CD4-positive, alpha-beta T cell treated with Interleukin-4 for 4 hours (primary cell): ENCODE results near the gene ARSD.
"Not testable (repeated sequence)": the region's sequence is repeated elsewhere in the genome, so short reads cannot be mapped to it uniquely, and the experiment has no call there.

Experiments
- DNase-seq: peaks from one replicate; pipeline ENCODE4 v3.0.0-alpha.2; 2020

The ARSD gene

DNA sequence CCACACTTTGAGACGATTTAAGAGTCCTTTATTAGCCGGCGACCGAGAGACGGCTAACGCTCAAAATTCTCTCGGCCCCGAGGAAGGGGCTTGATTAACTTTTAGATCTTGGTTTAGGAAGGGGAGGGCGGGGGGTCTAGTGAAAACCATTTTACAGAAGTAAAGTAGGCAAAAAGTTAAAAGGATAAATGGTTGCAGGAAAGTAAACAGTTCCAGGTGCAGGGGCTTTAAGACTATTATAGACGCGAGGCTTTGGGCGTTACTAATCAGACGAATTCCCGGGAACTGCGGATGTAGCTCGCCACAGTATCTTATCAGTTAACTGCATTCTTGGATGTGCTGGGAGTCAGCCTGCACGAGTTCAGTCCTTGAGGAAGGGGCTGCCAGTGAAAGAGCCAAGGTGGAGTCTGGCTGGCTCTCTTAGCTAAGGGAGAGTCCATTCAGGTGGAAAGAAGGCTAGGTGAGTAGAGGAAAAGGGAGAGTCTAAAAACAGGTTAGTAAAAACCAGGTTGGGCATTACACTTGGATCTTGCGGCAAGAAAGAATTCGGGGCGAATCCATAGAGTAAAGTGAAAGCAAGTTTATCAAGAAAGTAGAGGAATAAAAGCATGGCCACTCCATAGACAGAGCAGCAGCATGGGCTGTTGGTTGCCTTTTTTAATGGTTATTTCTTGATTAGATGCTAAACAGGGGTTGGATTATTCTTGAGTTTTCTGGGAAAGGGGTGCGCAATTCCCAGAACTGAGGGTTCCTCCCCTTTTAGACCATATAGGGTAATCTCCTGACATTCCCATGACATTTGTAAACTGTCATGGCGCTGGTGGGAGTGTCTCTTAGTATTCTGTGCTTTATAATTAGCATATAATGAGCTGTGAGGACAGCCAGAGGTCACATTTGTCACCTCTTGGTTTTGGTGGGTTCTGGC is 38.3 kb downstream of the ARSD start:
- DNase-seq, result not testable (repeated sequence)

DNA sequence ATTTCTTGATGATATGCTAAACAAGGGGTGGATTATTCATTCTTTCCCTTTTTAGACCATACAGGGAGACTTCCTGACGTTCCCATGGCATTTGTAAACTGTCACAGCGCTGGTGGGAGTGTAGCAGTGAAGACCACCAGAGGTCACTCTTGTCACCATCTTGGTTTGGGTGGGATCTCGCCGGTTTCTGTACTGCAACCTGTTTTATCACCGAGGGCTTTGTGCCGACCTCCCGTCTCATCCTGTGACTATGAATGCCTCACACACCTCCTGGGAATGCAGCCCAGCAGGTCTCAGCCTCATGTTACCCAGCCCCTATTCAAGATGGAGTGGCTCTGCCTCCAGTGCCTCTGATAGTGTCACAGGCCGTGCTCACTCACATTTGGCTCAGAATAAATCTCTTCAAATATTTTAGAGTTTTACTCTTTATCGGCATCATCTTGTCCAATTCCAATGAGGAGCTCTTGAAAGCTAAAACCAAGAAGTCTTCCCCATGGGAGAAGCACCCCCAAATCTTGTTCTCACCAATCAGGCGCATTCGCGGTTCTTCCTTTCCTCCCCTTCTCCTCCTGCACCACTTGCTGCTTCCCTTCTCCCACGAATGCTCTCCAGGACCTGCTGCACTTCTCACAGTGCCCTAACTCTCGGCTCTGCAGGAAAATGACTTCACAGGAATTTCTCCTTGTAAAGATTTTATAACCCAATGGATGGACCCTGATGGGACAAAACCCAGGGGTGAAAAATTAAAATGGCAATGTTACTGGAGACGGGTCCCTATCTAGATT is 39.2 kb downstream of the ARSD start:
- not testable (repeated sequence) for DNase-seq

- no peak for DNase-seq
These were observed 40.0 kb downstream of the ARSD start for GRCh38 chrX:2889045-2889605.

GRCh38 chrX:2888309-2888708 is 40.8 kb downstream of the ARSD start:
- no peak for DNase-seq

GRCh38 chrX:2883770-2884169 is 45.4 kb downstream of the ARSD start:
- DNase-seq, result no peak

GRCh38 chrX:2879670-2880069 is 49.5 kb downstream of the ARSD start:
- no peak for DNase-seq

DNA sequence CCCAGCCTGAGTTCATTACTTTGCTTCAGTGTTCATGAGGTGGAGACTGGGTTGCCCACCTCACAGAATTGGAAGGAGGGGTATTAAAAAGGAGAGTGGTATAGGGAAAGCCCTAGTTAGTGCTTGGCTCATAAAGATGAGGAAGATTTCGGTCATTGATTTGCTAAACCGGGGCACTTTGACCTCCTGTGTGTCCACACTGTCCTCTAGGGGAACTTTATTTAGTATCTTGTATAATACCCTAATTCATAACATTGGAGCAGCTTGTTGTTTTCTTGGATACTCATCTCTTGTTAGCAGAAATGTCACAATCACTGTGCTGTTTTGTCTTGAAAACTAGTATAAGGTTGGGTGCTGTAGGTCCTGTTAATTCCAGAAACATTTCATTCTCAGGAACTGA is 50.6 kb downstream of the ARSD start:
- DNase-seq, result no peak

DNA sequence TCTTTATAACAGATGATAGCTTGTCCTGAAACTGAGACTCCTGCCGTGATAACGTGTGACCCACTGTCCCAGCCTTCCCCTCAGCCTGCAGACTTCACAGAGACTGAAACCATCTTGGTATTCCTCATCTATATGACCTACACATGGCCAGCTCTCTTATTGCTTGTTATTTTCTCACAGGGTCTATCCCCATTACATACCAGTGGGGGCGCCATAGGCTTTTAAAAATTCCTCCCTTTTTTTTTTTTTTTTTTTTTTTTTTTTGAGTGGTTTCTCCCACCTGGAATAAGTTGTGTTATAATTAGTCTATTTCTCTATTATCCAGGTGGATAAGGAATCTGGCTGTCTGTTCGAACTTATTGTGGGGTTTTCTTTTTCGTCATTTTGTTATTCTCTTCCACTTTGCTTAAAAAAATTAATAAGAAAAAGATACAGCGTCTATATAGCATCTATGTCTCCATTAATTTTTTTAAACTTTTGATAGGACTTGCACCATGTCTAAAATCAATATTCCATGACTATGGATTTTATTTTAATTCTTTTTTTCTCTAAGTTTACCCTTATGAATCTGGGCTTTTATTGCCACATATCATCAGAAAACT is 53.2 kb downstream of the ARSD start:
- no peak for DNase-seq

DNA sequence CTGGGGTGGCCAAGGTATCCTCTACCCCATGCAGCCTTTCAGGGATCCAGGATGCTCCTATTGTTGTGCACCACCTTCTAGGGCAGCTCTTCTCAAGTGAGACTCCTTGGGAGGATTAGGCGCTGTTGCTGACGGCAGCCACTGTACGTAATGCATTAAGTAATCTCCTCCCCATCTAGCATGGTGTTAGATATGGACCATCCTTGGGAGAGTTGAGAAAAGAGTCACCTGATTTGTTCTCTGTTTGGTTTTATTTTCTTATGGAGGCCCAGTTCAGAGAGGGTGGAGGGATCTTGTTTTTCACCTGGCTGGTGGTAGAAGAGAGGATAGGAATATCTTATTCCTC is 54.0 kb downstream of the ARSD start:
- DNase-seq, result no peak

- no peak for DNase-seq
These were observed 54.7 kb downstream of the ARSD start for GRCh38 chrX:2874222-2875135.

DNA sequence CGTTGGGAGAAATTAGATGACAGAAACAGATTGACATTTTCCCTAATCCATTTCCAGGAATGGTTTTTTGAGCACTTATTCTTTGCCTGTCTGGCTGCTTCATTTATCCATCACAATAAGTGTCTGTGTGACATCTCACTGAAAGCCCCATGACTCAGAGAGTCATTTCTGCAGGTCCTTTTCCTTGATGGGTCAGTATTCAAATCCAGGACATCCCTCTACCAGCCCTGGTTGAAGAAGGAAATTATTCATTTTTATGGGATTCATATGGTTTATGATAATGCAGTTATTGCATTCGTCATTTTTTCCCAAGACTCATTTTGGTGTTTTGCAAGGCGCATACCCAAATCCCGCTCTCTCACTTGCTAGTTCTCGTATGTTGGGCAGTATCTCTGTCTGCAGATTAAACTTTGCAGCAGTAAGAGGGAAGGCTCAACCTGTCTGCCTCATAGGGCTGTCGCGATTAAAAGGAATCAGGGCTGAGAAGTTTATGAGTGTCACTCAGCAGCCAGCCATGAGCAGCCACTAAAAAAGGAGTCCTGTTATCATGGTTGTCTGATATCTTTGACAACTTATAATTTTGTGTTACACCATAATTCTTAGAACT is 56.4 kb downstream of the ARSD start:
- no peak for DNase-seq

DNA sequence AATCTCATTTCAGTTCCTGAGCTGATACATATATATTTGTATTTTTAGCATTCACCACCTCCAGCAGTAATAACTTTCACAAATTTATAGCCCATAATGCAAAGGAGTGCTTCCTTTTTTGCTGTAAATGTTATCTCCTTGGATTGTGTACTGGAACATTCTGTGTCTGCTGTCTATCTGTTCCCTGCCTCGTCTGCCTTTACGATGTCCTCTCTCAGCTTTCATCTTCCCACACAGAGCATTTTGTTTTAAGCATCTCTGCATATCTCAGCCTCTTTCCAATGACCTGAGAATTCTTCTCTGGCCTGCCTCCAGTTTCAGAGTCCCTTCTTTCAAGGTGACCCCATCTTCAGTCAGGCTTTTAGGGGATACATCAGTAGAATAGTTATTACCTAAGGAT is 57.3 kb downstream of the ARSD start:
- DNase-seq, result no peak

DNA sequence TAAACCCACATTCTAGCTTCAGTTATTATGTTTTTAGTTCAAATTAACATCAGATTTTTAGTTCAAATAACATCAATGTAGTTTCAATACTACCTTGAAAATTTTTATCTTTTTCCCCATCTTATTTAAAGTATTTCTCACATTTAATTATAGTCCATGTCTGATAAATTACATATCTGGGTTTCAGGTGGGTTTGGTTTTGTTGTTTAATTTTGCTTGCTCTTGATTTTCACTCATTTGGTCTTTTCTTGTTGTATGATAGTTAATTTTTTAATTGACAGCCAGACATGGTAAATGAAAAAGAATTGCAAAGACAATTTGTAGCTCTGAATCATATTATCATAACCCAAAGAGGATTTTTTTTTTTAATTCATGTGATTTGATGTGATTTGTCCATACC is 58.5 kb downstream of the ARSD start:
- DNase-seq, result no peak

DNA sequence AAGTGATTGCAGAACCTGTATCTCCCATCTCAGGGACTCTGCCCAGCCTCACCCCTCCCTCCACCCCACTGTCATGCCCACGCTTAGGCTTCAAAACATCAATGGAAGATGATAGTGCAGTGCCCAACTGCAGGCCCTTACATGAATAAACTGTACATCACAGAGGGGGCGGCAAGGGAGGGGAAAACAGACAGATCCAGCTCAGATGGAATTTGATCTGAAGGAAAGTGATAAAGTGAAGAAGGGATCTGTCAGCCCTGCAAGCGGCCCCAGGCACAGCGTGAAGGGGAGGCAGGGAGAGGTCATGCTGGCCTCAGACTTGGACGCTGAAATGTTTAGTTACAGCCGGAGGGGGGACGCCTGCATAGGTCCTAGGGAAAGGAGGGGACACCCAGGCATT is 61.9 kb downstream of the ARSD start:
- no peak for DNase-seq

DNA sequence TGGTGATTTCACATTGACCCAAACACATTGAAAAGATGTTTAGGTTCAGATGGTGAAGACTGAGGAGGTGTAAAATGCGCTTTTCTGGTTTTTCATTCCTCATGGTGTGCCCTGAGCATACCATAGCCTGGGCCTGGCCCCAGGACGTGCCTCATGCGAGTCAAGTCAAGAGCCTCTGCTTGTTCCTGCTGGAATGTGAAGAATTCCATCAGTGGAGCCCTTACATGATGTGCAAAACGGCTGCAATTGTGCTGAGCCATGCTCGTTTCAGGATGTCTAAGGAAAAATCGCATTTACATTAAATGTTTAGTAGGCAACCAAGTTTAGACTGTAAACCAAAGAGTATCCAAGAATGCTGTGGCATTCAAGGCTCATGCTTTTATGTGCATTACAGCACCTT is 65.5 kb downstream of the ARSD start:
- DNase-seq, result no peak

DNA sequence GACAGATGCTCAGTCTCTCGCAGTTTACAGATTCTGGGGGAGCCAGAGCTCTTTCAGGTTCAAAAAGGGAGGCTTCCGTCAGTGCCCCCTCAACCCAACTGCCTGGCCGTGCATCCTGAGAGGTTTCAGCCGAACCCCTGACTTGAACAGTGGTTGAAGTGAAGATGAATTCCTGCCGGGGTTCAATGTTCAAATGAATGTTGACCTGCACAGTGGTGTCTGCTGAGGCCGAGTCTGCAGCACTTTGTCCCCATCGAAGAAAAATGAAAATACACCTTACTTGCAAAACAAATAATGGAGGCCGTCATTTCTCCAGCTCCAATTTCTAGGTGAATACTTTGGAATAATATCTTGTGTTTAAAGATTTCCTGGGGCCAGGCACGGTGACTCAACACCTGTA is 66.7 kb downstream of the ARSD start:
- no peak for DNase-seq

GRCh38 chrX:2859197-2859797 is 69.8 kb downstream of the ARSD start:
- no peak for DNase-seq

DNA sequence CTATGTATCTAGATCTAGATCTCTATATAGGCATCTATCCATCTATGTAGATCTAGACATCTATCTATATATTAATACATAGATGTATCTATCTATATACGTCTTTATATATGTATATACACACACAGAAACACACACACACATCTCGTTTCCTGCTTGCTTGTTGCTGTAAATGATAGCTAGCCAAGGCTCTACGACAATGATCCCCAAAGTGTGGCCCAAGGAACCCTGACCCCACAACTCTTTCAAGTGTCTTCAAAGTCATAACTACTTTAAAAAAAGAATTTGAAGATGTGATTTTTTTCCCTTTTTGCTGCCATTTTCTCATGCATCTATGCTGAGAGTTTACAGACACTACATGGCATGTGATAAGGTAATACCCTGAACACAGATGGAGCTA is 71.6 kb downstream of the ARSD start:
- DNase-seq, result no peak

DNA sequence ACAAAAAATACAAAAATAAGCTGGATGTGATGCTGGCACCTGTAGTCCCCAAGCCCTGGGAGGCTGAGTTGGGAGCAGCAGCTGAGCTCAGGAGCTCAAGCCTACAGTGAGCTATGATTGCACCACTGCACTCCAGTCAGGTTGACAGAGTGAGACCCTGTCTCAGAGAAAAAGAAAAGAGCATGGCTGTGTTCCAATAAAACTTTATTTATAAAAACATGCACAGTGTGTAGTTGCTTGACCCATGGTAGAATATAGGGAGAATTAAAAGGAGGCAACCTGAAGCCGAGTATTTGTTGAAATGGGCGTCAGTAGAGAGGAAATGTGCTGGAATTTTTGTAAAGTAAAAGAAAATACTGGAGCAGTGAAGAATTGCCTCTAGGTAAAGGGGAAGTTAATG is 73.4 kb downstream of the ARSD start:
- DNase-seq, result no peak

DNA sequence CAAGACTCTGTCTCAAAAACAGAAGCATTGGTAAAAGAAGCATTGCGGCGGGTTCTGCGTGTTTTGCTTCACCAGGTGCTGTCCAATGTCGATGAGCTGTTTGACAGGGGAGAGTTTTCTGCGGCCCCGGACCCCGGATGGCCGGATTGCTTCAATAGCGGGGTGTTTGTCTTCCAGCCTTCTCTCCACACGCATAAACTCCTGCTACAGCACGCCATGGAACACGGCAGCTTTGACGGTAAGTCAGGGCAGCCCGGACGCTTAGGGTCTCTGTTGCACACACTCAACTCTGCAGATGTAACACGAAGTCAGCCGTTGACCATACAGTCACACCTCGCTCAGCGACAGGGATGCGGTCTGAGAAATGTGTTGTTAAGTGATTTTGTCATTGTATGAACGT is 74.2 kb downstream of the ARSD start:
- DNase-seq, result no peak
